ENCODE data around the gene ZCCHC24.

ZCCHC24 gene

GRCh38 chr10:79438021-79438698, 7.3 kb downstream of the ZCCHC24 start:
- Histone ChIP-seq H2AFZ (ENCODE audit: low read depth, low read length) (no peak overlapping the region), H3K36me3 (ENCODE audit: insufficient read depth, low read length) (no peaks in the 10 kb centered on the region), H3K4me3 (ENCODE audit: low read length) (no peak overlapping the region), H3K9me3 (ENCODE audit: low read length) (no peaks in the 10 kb centered on the region), H3K4me1 (ENCODE audit: insufficient read depth, low read length) (no peaks in the 10 kb centered on the region), H3K27me3 (ENCODE audit: insufficient read depth, low read length) (peaks cover 1% of the 10 kb centered on the region)

- H3K4me1 ChIP-seq (ENCODE audit: insufficient read depth, low read length), result no peaks in the 10 kb centered on the region
- H3K36me3 ChIP-seq (ENCODE audit: insufficient read depth, low read length), result no peaks in the 10 kb centered on the region
- H3K4me3 ChIP-seq (ENCODE audit: low read length), result no peak overlapping the region
Measured at GRCh38 chr10:79437111-79437814, 8.2 kb downstream of the ZCCHC24 start.

DNA sequence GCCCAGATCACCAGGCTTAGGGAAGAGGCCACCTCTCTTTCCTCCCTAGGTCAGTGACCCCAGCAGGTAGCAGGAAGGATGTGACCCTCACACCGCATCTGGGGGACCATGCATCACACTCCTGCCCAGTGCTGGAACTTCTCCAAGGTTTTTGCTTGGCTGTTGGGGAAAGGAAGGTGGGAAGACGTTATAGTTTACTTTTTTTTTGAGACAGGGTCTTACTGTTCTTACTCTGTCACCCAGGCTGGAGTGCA, 8.6 kb downstream of the ZCCHC24 start:
- Histone ChIP-seq H3K27me3 (ENCODE audit: insufficient read depth, low read length) (no peaks in the 10 kb centered on the region), H3K4me3 (ENCODE audit: low read length) (no peak overlapping the region), H3K4me1 (ENCODE audit: insufficient read depth, low read length) (peaks cover 2% of the 10 kb centered on the region), H3K36me3 (ENCODE audit: insufficient read depth, low read length) (no peaks in the 10 kb centered on the region), H3K9me3 (ENCODE audit: low read length) (no peaks in the 10 kb centered on the region), H2AFZ (ENCODE audit: low read depth, low read length) (no peak overlapping the region)

More at GRCh38 chr10:79437111-79437814, 8.2 kb downstream of the ZCCHC24 start:
- H3K27me3 ChIP-seq (ENCODE audit: insufficient read depth, low read length), result no peaks in the 10 kb centered on the region
- H3K9me3 ChIP-seq (ENCODE audit: low read length), result no peaks in the 10 kb centered on the region
- H2AFZ ChIP-seq (ENCODE audit: low read depth, low read length), result no peak overlapping the region

DNA sequence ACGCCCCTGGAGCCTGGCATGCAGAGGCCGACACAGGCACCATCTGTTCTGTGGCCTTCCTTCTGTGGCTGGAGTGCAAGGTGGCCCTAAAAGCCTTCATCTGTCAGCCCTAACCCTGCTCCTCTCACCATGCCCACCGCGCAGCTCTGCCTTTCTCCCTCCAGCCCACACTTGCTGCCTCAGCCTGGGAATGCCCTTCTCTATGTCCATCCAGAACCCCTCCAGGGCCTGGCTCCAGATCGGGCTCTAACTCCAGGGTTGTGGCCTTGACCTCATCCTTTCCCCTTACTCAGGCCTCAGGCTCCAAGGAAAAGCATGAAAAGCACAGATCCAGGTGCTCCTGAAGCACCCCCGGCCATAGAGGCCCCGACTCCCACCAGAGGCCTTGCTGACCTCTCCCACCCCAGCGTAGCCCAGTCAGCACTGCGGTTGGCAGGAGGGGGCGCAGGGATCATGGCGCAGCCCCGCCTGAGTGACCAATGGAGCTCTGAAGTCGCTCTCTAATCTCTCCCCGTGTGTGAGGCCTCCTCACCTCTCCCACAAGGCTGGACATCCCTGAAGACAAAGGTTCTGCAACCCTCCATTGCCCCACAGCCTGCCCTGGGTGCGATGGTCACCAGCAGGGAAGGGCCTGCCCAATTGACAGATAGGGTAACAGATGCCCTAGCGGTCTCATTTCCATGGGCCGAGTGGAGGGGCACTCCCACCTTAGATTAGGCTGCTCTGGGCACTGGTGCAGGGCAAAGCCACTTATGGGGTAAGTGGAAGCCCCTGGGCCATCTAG, 9.2 kb downstream of the ZCCHC24 start:
- Histone ChIP-seq H3K27me3 (ENCODE audit: insufficient read depth, low read length) (no peaks in the 10 kb centered on the region), H3K4me3 (ENCODE audit: low read length) (no peak overlapping the region)

DNA sequence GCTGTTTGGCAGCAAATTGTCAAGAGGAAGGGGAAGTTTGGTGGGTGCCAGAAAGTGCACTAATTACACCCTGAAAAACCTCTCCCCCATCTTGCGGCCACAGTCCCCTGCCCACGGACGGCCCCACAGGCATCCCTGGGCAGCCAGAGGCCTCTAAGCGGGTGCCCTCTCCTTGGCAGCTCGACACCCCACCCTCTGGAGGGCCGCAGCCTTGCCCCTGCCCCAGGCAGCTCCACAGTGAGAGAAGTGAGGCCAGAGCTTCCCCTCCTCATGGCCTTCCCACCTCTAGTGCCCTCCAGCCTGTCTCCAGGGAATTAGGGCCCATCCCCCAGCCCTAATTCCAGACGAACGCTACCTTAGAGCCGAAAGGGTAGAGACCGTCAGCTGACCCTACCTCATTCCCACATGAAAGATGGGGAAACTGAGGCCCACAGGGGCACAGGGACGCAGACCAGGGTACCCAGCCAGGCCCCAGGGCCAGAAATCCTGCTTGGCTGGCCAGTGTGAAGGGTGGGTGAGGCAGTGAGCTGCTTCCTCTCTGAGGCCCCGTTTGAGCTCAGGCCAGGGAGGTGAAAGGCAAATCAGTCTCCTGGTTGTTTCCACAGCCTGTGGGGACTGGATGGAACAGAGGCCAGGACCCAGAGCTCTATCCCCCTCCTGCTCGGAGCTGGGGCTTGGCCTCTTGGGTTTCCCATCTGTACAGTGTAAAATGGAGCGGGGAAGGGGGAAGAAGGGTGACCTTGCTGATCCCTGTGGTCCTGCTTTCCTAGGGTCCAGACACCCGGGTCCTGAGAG, 10.0 kb downstream of the ZCCHC24 start:
- Histone ChIP-seq H3K4me1 (ENCODE audit: insufficient read depth, low read length) (peaks cover 3% of the 10 kb centered on the region), H3K4me3 (ENCODE audit: low read length) (no peak overlapping the region), H2AFZ (ENCODE audit: low read depth, low read length) (no peak overlapping the region), H3K36me3 (ENCODE audit: insufficient read depth, low read length) (no peaks in the 10 kb centered on the region), H3K9me3 (ENCODE audit: low read length) (no peaks in the 10 kb centered on the region), H3K27me3 (ENCODE audit: insufficient read depth, low read length) (no peaks in the 10 kb centered on the region)

More for the DNA sequence above, 9.2 kb downstream of the ZCCHC24 start:
- H3K4me1 ChIP-seq (ENCODE audit: insufficient read depth, low read length), result peaks cover 3% of the 10 kb centered on the region
- H3K36me3 ChIP-seq (ENCODE audit: insufficient read depth, low read length), result no peaks in the 10 kb centered on the region
- H3K9me3 ChIP-seq (ENCODE audit: low read length), result no peaks in the 10 kb centered on the region
- H2AFZ ChIP-seq (ENCODE audit: low read depth, low read length), result no peak overlapping the region

GRCh38 chr10:79434821-79435251, 10.6 kb downstream of the ZCCHC24 start:
- Histone ChIP-seq H3K9me3 (ENCODE audit: low read length) (no peaks in the 10 kb centered on the region), H3K27me3 (ENCODE audit: insufficient read depth, low read length) (no peaks in the 10 kb centered on the region), H3K4me1 (ENCODE audit: insufficient read depth, low read length) (peaks cover 3% of the 10 kb centered on the region), H3K4me3 (ENCODE audit: low read length) (no peak overlapping the region), H2AFZ (ENCODE audit: low read depth, low read length) (no peak overlapping the region), H3K36me3 (ENCODE audit: insufficient read depth, low read length) (no peaks in the 10 kb centered on the region)

DNA sequence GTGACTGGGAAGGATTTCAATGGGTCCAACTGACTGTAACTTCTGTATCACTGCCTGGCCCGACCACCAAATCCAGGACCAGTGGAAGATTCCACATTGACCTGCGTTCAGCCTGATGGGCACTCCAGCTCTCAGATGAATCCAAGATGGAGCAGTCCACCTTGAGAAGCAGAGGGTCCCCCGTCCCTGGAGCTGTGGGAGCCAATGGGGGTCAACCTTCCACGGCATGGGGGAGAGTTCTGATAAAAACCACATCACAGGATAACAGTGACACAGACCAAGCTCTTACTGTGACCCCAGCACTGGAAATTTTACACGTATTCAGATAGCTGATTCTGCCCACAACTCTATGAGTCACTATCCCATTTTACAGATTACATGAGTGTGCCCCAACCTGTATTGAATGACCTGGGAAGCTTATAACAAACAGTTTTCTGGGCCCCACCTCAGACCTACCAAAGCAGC, 11.2 kb downstream of the ZCCHC24 start:
- Histone ChIP-seq H3K27me3 (ENCODE audit: insufficient read depth, low read length) (no peaks in the 10 kb centered on the region), H3K36me3 (ENCODE audit: insufficient read depth, low read length) (no peaks in the 10 kb centered on the region), H3K4me3 (ENCODE audit: low read length) (no peak overlapping the region), H3K9me3 (ENCODE audit: low read length) (no peaks in the 10 kb centered on the region), H2AFZ (ENCODE audit: low read depth, low read length) (no peak overlapping the region), H3K4me1 (ENCODE audit: insufficient read depth, low read length) (peaks cover 3% of the 10 kb centered on the region)

GRCh38 chr10:79433324-79434222, 11.9 kb downstream of the ZCCHC24 start:
- H3K27me3 ChIP-seq (ENCODE audit: insufficient read depth, low read length), result no peaks in the 10 kb centered on the region
- H3K4me1 ChIP-seq (ENCODE audit: insufficient read depth, low read length), result peaks cover 3% of the 10 kb centered on the region
- no peaks in the 10 kb centered on the region for H3K36me3 ChIP-seq (ENCODE audit: insufficient read depth, low read length)
- no peaks in the 10 kb centered on the region for H3K9me3 ChIP-seq (ENCODE audit: low read length)
- H3K4me3 ChIP-seq (ENCODE audit: low read length), result no peak overlapping the region
- H2AFZ ChIP-seq (ENCODE audit: low read depth, low read length), result no peak overlapping the region

- Histone ChIP-seq H2AFZ (ENCODE audit: low read depth, low read length) (no peak overlapping the region), H3K27me3 (ENCODE audit: insufficient read depth, low read length) (no peaks in the 10 kb centered on the region), H3K9me3 (ENCODE audit: low read length) (no peaks in the 10 kb centered on the region), H3K4me1 (ENCODE audit: insufficient read depth, low read length) (peaks cover 3% of the 10 kb centered on the region), H3K36me3 (ENCODE audit: insufficient read depth, low read length) (no peaks in the 10 kb centered on the region), H3K4me3 (ENCODE audit: low read length) (no peak overlapping the region)
Measured at GRCh38 chr10:79431891-79432831, 13.3 kb downstream of the ZCCHC24 start.

DNA sequence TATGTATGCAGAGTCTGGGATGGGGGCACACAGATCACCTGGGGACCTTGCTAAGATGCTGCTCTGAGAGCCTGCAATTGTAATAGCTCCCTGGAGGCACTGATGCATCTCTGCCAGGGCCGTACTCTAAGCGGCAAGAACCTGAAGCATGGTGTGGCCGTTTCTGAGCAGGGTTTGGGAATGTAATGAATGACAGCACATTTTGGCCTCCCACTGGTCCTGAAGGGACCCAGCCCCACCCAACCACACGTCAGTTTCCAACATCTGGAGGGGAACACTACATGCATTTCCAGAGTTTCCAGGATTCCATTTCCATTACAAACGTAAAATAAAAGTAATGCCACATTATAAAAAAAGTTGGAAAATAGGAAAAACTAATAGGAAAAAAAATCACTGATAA, 14.0 kb downstream of the ZCCHC24 start:
- Histone ChIP-seq H2AFZ (ENCODE audit: low read depth, low read length) (no peak overlapping the region), H3K36me3 (ENCODE audit: insufficient read depth, low read length) (no peaks in the 10 kb centered on the region), H3K4me3 (ENCODE audit: low read length) (no peak overlapping the region), H3K9me3 (ENCODE audit: low read length) (no peaks in the 10 kb centered on the region), H3K4me1 (ENCODE audit: insufficient read depth, low read length) (peaks cover 3% of the 10 kb centered on the region), H3K27me3 (ENCODE audit: insufficient read depth, low read length) (no peaks in the 10 kb centered on the region)

GRCh38 chr10:79430936-79431335, 14.5 kb downstream of the ZCCHC24 start:
- H3K4me3 ChIP-seq (ENCODE audit: low read length), result no peak overlapping the region
- H3K36me3 ChIP-seq (ENCODE audit: insufficient read depth, low read length), result no peaks in the 10 kb centered on the region
- H3K9me3 ChIP-seq (ENCODE audit: low read length), result no peaks in the 10 kb centered on the region

More at GRCh38 chr10:79430936-79431335, 14.5 kb downstream of the ZCCHC24 start:
- Histone ChIP-seq H3K4me1 (ENCODE audit: insufficient read depth, low read length) (peaks cover 3% of the 10 kb centered on the region), H3K27me3 (ENCODE audit: insufficient read depth, low read length) (no peaks in the 10 kb centered on the region), H2AFZ (ENCODE audit: low read depth, low read length) (no peak overlapping the region)

Measured in neuron (in vitro differentiated cells).